Head of caudate nucleus (tissue), 42 donors: Measurements from ENCODE around the gene TMEM86B.
A peak's percentile ranks its signal among the peaks of the same experiment; 100 is the strongest.

Experiments used
- DNase-seq, 42 donors: peaks; one replicate each; pipeline versions ENCODE4 v3.0.0 to v3.0.0-alpha.2; 2020 to 2021; ENCODE audit warnings: mixed read lengths in 7 of 42
- intact Hi-C: fragments of 100-400 bp; cut with DNase I; formaldehyde crosslinking; loops from one replicate; pipeline ENCODE4 v1.15.0; 2022

Gene TMEM86B

GRCh38 chr19:55199620-55200204 lies 28.9 kb downstream of the TMEM86B start:
- DNase-seq: no peak
- intact Hi-C loops: no loop called here

GRCh38 chr19:55198651-55199050 lies 29.9 kb downstream of the TMEM86B start:
- intact Hi-C loops: no loop called here

GRCh38 chr19:55197528-55197927 lies 31.0 kb downstream of the TMEM86B start:
- intact Hi-C loops: no loop called here
- DNase-seq: peak in 6 of 42 donors; percentile 17 to 53 (median 38)

More at GRCh38 chr19:55198651-55199050, 29.9 kb downstream of the TMEM86B start:
- no peak for DNase-seq

- DNase-seq: no peak
- intact Hi-C loops: no loop called here
Observed at GRCh38 chr19:55196803-55197202, 31.8 kb downstream of the TMEM86B start.

GRCh38 chr19:55193481-55193880 lies 35.1 kb downstream of the TMEM86B start:
- intact Hi-C loops: no loop called here
- peak in 23 of 42 donors; percentile 19 to 76 (median 42) for DNase-seq

GRCh38 chr19:55189403-55189835 lies 39.1 kb downstream of the TMEM86B start:
- intact Hi-C loops: no loop called here
- peak in 41 of 42 donors; percentile 37 to 92 (median 69) for DNase-seq

- no peak for DNase-seq
- intact Hi-C loops: no loop called here
Observed at GRCh38 chr19:55188625-55189024, 39.9 kb downstream of the TMEM86B start.

- intact Hi-C loops: no loop called here
- no peak for DNase-seq
Observed at GRCh38 chr19:55186080-55186479, 42.5 kb downstream of the TMEM86B start.

GRCh38 chr19:55181740-55182139 lies 46.8 kb downstream of the TMEM86B start:
- intact Hi-C loops: no loop called here
- no peak for DNase-seq

GRCh38 chr19:55179606-55180484 lies 48.7 kb downstream of the TMEM86B start, which contains the start of gene SYT5:
Gene SYT5 (minus strand): TSS chr19:55180289. CDS start chr19:55179041, 1,248 bp downstream.
- intact Hi-C loops: no loop called here
- peak in 41 of 42 donors; percentile 38 to 80 (median 64) for DNase-seq

- intact Hi-C loops: no loop called here
- peak; percentile 83 to 97 (median 93) for DNase-seq
Observed at GRCh38 chr19:55178781-55179599, 49.6 kb downstream of the TMEM86B start.
